ENCODE measurements around the gene SYNE2.

SYNE2 gene

GRCh38 chr14:63952933-63953437 is 100.2 kb downstream of the SYNE2 start:
- ChIA-PET CTCF (no interaction called here), POLR2A (no interaction called here)
- DNase-seq (ENCODE audit: low read depth, low spot score) = peak; percentile 3
- no peak overlapping the region for H3K4me3 ChIP-seq (ENCODE audit: low read depth, low read length)
- TF ChIP-seq CTCF (IDR thresholded peaks at IDR 0.05; ENCODE audit: insufficient read depth, low read length, missing control alignments) = no peak

DNA sequence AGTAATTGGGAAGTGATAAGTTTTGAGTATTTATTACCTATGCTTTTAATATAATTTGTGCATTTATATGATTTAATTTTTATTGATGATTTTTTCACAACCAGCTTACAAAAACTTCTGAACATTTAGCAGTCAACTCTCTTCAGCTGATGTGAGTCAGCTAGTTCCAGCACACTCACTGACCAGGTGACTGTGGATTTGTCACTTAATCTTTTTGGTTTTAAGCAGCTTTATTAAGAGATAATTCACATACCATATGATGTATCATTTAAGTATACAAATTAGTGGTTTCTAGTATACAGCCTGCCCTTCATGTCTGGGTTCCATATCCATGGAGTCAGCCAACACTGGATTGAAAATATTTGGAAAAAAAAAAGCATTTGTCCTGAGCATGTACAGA is 103.5 kb downstream of the SYNE2 start:
- TF ChIP-seq CTCF (IDR thresholded peaks at IDR 0.05; ENCODE audit: insufficient read depth, low read length, missing control alignments) = no peak
- CTCF ChIA-PET = interaction anchor here (0.9 kb wide), 1 partner anchor 9 kb away, joined by 3 read pairs; no protein-coding TSS in a partner anchor
- no peak for DNase-seq (ENCODE audit: low read depth, low spot score)
- POLR2A ChIA-PET = no interaction called here
- no peak overlapping the region for H3K4me3 ChIP-seq (ENCODE audit: low read depth, low read length)

- POLR2A ChIA-PET = no interaction called here
- peak; percentile 54 for DNase-seq (ENCODE audit: low read depth, low spot score)
- no peak for TF ChIP-seq CTCF (IDR thresholded peaks at IDR 0.05; ENCODE audit: insufficient read depth, low read length, missing control alignments)
- no peak overlapping the region for H3K4me3 ChIP-seq (ENCODE audit: low read depth, low read length)
- CTCF ChIA-PET = no interaction called here
These were observed 108.2 kb downstream of the SYNE2 start for GRCh38 chr14:63960926-63961567.

DNA sequence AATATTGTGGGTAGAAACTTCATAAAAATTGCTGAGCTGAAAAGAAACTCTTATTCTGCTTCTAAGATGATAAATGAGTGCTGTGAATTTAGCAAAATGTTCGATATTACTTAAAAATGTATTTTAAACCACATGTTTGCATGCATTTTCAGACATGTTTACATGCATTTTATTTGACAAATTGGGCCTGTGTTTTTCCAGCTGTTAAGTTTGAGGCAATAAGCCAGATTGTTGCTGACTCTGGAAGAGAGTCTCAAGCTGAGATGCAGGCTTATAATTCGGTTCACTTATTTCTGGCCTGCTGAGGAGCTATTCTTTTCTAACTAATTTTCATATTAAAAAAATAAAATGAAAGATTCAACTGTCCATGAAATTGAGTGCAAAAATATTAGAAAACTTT is 110.1 kb downstream of the SYNE2 start:
- ChIA-PET CTCF (interaction anchor here (0.8 to 1.0 kb wide), 3 partner anchors 10 to 49 kb away, joined by 3 read pairs; no protein-coding TSS in a partner anchor), POLR2A (no interaction called here)
- no peak overlapping the region for H3K4me3 ChIP-seq (ENCODE audit: low read depth, low read length)
- DNase-seq (ENCODE audit: low read depth, low spot score) = no peak
- TF ChIP-seq CTCF (IDR thresholded peaks at IDR 0.05; ENCODE audit: insufficient read depth, low read length, missing control alignments) = no peak

DNA sequence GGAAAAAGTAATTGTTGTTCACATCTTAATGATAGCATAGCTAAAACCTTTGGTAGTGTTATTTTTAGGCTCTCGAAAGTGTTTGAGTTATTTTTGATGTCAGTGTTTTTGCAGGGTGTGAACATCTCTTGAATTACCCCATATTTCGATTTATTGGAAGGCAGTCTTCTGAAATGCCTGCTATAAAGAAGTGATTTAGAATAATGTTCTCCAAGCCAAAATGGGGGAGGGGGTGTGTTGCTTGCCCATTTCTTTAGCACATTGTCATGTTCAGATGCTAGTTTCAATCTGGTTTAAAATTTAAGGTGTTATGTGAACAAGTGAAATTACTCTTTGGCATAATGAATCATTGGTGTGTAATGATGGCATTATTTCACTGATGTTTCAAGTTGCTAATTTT is 110.6 kb downstream of the SYNE2 start:
- TF ChIP-seq CTCF (IDR thresholded peaks at IDR 0.05; ENCODE audit: insufficient read depth, low read length, missing control alignments) = no peak
- POLR2A ChIA-PET = no interaction called here
- CTCF ChIA-PET = interaction anchor here (0.8 to 0.9 kb wide), 2 partner anchors 14 to 48 kb away, joined by 3 read pairs; no protein-coding TSS in a partner anchor
- no peak for DNase-seq (ENCODE audit: low read depth, low spot score)
- H3K4me3 ChIP-seq (ENCODE audit: low read depth, low read length) = no peak overlapping the region

DNA sequence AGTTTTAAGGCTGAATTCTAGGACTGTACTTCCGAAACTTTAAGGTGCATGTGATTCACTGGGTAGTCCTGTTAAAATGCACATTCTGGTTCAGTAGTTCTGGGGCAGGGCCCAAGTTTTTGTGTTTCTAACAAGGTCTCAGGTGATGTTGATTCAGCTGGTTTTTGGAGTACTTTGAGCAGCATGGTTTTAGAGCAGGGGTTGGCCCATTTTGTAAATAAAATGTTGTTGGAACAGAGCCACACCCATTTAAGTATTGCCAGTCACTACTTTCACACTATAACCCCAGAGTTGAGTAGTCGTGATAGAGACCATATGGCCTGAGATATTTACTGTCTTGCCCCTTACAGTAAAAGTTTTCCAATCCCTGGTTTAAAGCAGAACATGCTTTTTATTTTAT is 111.3 kb downstream of the SYNE2 start:
- POLR2A ChIA-PET = no interaction called here
- no peak for DNase-seq (ENCODE audit: low read depth, low spot score)
- TF ChIP-seq CTCF (IDR thresholded peaks at IDR 0.05; ENCODE audit: insufficient read depth, low read length, missing control alignments) = no peak
- CTCF ChIA-PET = no interaction called here
- no peak overlapping the region for H3K4me3 ChIP-seq (ENCODE audit: low read depth, low read length)
